Gastrocnemius medialis (tissue), 4 donors: Measurements from ENCODE around the gene CYGB. TPM values are rescaled to one million over a fixed set of nuclear protein-coding genes. Genes with fewer than 3 reads are reported as not detected.

ENCODE experiments used
- ATAC-seq, 2 donors: fragments of 150-250 bp; one replicate each; pipeline ENCODE4 v1.9.1; 2016
- DNase-seq, 2 donors: peaks; one replicate each; pipeline ENCODE4 v3.0.0-alpha.2; 2019
- H3K27ac ChIP-seq, 4 donors: fragments of 200-600 bp; sonication (generic); 1 replicate in 1 of 4; 2 replicates in 3 of 4; pipeline ENCODE4 v1.5.1; 2016 to 2018; ENCODE audit warnings: mild to moderate bottlenecking in 2 of 4, moderate library complexity in 1 of 4
- H3K27me3 ChIP-seq, 3 donors: fragments of 200-600 bp; sonication (generic) in 2 of 3; 1 replicate in 1 of 3; 2 replicates in 2 of 3; pipeline versions ENCODE4 v1.5.1 to v1.6.0; 2016 to 2019; ENCODE audit warnings: mild to moderate bottlenecking in 1 of 3, moderate library complexity in 1 of 3
- H3K36me3 ChIP-seq, 2 donors: fragments of 200-600 bp; sonication (generic) in 1 of 2; one replicate each; pipeline ENCODE4 v1.5.1; 2017 to 2018
- H3K4me1 ChIP-seq, 2 donors: fragments of 200-600 bp; sonication (generic) in 1 of 2; one replicate each; pipeline ENCODE4 v1.5.1; 2016 to 2017; ENCODE audit warnings: mild to moderate bottlenecking in 2 of 2
- H3K4me3 ChIP-seq, 4 donors: fragments of 200-600 bp; sonication (generic) in 3 of 4; 1 replicate in 1 of 4; 2 replicates in 3 of 4; pipeline ENCODE4 v1.5.1; 2016 to 2019; ENCODE audit warnings: mild to moderate bottlenecking in 2 of 4
- H3K9me3 ChIP-seq, 3 donors: fragments of 200-600 bp; sonication (generic) in 2 of 3; 1 replicate in 1 of 3; 2 replicates in 2 of 3; pipeline ENCODE4 v1.5.1; 2016 to 2019
- CTCF ChIP-seq, 5 experiments: fragments of 450-650 bp in 3 of 5; fragments of 200-600 bp in 2 of 5; sonication (generic) in 2 of 5; IDR thresholded peaks in 4 of 5; conservative IDR thresholded peaks in 1 of 5; 1 replicate in 4 of 5; 2 replicates in 1 of 5; pipeline ENCODE4 v1.5.1; 2016 to 2019; ENCODE audit warnings: antibody characterized with exemption in 5 of 5, mild to moderate bottlenecking in 3 of 5, moderate library complexity in 3 of 5
- POLR2A ChIP-seq, 2 donors: fragments of 450-650 bp; IDR thresholded peaks; one replicate each; pipeline ENCODE4 v1.6.1; 2017; ENCODE audit warnings: antibody characterized with exemption in 2 of 2, mild to moderate bottlenecking in 2 of 2, moderate library complexity in 2 of 2
- in situ Hi-C, 4 donors: fragments of 200-750 bp; cut with MboI; loops; one replicate each; pipeline versions ENCODE4 v1.15.0 to v1.8.0; 2017; ENCODE audit warnings: low sequenced_read_pairs in 4 of 4
- intact Hi-C: fragments of 100-400 bp; cut with DNase I; formaldehyde crosslinking; loops from one replicate; pipeline ENCODE4 v1.15.1; 2023; ENCODE audit warnings: low total_unique reads
- total RNA-seq, 4 donors: library from RNA; depleted of rRNA; stranded (reverse); fragments of >200 nt; gene quantifications; one replicate each; pipeline versions ENCODE4 v1.1.0 to v1.2.3, GENCODE V29; 2016

CYGB gene
- total RNA-seq, 4 donors from 2014 or later: 8.1 to 19.7 (median 10.6) TPM

DNA sequence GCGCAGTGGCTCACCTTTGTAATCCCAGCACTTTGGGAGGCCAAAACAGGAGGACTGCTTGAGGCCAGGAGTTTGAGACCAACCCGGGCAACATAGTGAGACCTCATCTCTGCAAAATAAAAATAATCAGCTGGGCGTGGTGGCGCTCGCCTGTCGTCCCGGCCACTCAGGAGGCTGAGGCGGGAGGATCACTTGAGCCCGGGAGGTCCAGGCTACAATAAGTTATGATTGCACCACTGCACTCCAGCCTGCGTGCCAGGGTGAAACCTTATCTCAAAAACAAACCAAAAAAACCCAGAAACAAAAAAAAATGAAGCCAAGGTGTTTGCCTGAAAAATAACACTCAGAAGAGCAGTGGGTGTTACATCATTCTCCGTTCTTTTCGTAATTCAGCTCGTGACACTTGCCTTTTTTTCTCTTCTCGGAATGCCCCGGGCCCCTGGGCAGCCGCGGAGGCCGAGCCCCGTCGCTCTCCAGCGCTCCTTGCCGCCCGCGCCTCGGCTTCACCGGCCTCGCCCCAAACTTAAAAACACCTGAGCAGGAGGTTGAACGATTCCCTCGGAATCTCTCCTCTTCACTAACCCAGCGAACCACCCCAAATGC is 19.4 kb upstream of the CYGB start:
- in situ Hi-C loops: loop anchor here in 1 of 4 donors (25.0 kb wide), 1 partner anchor 155 kb away; the partner anchor contains the start of gene MXRA7
- no peak for TF ChIP-seq POLR2A (IDR thresholded peaks at IDR 0.05)
- no peak for TF ChIP-seq CTCF (IDR thresholded peaks at IDR 0.05 in 4 of 5, conservative IDR thresholded peaks at IDR 0.05 in 1 of 5)
- Histone ChIP-seq H3K4me3 (peak overlapping the region; percentile 79 to 100 (median 84)), H3K27ac (peak overlapping the region; percentile 89 to 97 (median 94)), H3K9me3 (no peaks in the 10 kb centered on the region), H3K27me3 (no peaks in the 10 kb centered on the region), H3K36me3 (peaks cover 0 to 8% of the 10 kb centered on the region in 2 donors), H3K4me1 (peaks cover 31 to 59% of the 10 kb centered on the region in 2 donors)
- intact Hi-C loops: loop anchor here (1.0 to 5.0 kb wide), 3 partner anchors 28 to 375 kb away; partner anchors contain the start of gene ST6GALNAC2
- DNase-seq (no peak), ATAC-seq (peak; percentile 37 to 46)

GRCh38 chr17:76554131-76554530 is 16.6 kb upstream of the CYGB start:
- Histone ChIP-seq H3K9me3 (no peaks in the 10 kb centered on the region), H3K27me3 (no peaks in the 10 kb centered on the region), H3K4me1 (peaks cover 16 to 36% of the 10 kb centered on the region in 2 donors), H3K36me3 (no peaks in the 10 kb centered on the region), H3K27ac (peak overlapping the region; percentile 57 to 73 (median 67)), H3K4me3 (no peak overlapping the region)
- peak in 1 of 2 donors; percentile 9 for ATAC-seq
- in situ Hi-C loops (loop anchor here in 1 of 4 donors (25.0 kb wide), 1 partner anchor 158 kb away; the partner anchor contains the start of gene MXRA7), intact Hi-C loops (no loop called here)
- peak; percentile 45 to 65 for DNase-seq
- TF ChIP-seq POLR2A (IDR thresholded peaks at IDR 0.05): no peak

- no peaks in the 10 kb centered on the region for H3K9me3 ChIP-seq
- ATAC-seq: no peak
- no peak overlapping the region for H3K4me3 ChIP-seq
- intact Hi-C loops: no loop called here
- H3K4me1 ChIP-seq: peaks cover 17 to 35% of the 10 kb centered on the region in 2 donors
- no peak for TF ChIP-seq CTCF (IDR thresholded peaks at IDR 0.05 in 4 of 5, conservative IDR thresholded peaks at IDR 0.05 in 1 of 5)
- no peak for TF ChIP-seq POLR2A (IDR thresholded peaks at IDR 0.05)
- H3K36me3 ChIP-seq: no peaks in the 10 kb centered on the region
- in situ Hi-C loops: loop anchor here in 1 of 4 donors (25.0 kb wide), 1 partner anchor 159 kb away; the partner anchor contains the start of gene MXRA7
- H3K27ac ChIP-seq: peak overlapping the region; percentile 57 to 73 (median 67)
- DNase-seq: no peak
- H3K27me3 ChIP-seq: no peaks in the 10 kb centered on the region
Measured at GRCh38 chr17:76553178-76553908, 15.8 kb upstream of the CYGB start.

GRCh38 chr17:76551685-76552084 is 14.2 kb upstream of the CYGB start:
- TF ChIP-seq CTCF (IDR thresholded peaks at IDR 0.05 in 4 of 5, conservative IDR thresholded peaks at IDR 0.05 in 1 of 5): no peak
- TF ChIP-seq POLR2A (IDR thresholded peaks at IDR 0.05): no peak
- no peaks in the 10 kb centered on the region for H3K27me3 ChIP-seq
- ATAC-seq (no peak), DNase-seq (no peak)
- intact Hi-C loops (no loop called here), in situ Hi-C loops (loop anchor here in 1 of 4 donors (25.0 kb wide), 1 partner anchor 161 kb away; the partner anchor contains the start of gene MXRA7)
- peaks cover 33 to 46% of the 10 kb centered on the region in 2 donors for H3K4me1 ChIP-seq
- H3K9me3 ChIP-seq: no peaks in the 10 kb centered on the region
- H3K4me3 ChIP-seq: no peak overlapping the region
- H3K36me3 ChIP-seq: no peaks in the 10 kb centered on the region
- H3K27ac ChIP-seq: no peak overlapping the region
